B cell (primary cell): ENCODE data around the gene PBX2.

Source experiments
- CTCF ChIP-seq: fragments of 200-600 bp; IDR thresholded peaks from one replicate; pipeline ENCODE4 v1.8.0; 2022; ENCODE audit warnings: antibody characterized with exemption, mild to moderate bottlenecking
- EZH2 ChIP-seq: IDR thresholded peaks from 2 replicates; pipeline ENCODE4 v1.6.1; 2012; ENCODE audit warnings: borderline replicate concordance, low read depth, mild to moderate bottlenecking, moderate library complexity, low read length; ENCODE audit not compliant: insufficient read depth, poor library complexity, severe bottlenecking

- TF ChIP-seq CTCF = no peak
- TF ChIP-seq EZH2 = no peak
These were observed 304 bp downstream of the PBX2 start for GRCh38 chr6:32189742-32190053.
